HG03135 (cell line): ENCODE measurements around the gene ITIH4.

ENCODE experiments used
- ATAC-seq: cut with Tn5 transposase; IDR thresholded peaks from one replicate; pipeline ENCODE4 v1.9.1; 2021; ENCODE audit warnings: mild to moderate bottlenecking, moderate library complexity; ENCODE audit not compliant: unreplicated experiment

The ITIH4 gene

GRCh38 chr3:52834871-52835501 is 4.5 kb upstream of the ITIH4 start, which contains the start of gene MUSTN1:
TSS of gene MUSTN1 (minus strand) at chr3:52835019. CDS start at chr3:52834948, 71 bp downstream.
- no peak for ATAC-seq

- ATAC-seq = no peak
These were observed 2.7 kb upstream of the ITIH4 start for GRCh38 chr3:52833202-52833601.

GRCh38 chr3:52831500-52832301 is 1.2 kb upstream of the ITIH4 start:
- ATAC-seq = no peak

- ATAC-seq = no peak
These were observed 487 bp downstream of the ITIH4 start for GRCh38 chr3:52829906-52830463.

GRCh38 chr3:52829482-52829881 is 990 bp downstream of the ITIH4 start:
- no peak for ATAC-seq

- no peak for ATAC-seq
These were observed 2.6 kb downstream of the ITIH4 start for GRCh38 chr3:52827866-52828376.

- ATAC-seq = no peak
These were observed 3.0 kb downstream of the ITIH4 start for GRCh38 chr3:52827441-52827840.

- ATAC-seq = no peak
These were observed 6.4 kb downstream of the ITIH4 start for GRCh38 chr3:52824037-52824436.

- no peak for ATAC-seq
These were observed 8.1 kb downstream of the ITIH4 start for GRCh38 chr3:52822363-52822762.

- ATAC-seq = no peak
These were observed 9.7 kb downstream of the ITIH4 start for GRCh38 chr3:52820736-52821135.

- ATAC-seq = no peak
These were observed 10.5 kb downstream of the ITIH4 start for GRCh38 chr3:52819936-52820335.

- ATAC-seq = no peak
These were observed 12.6 kb downstream of the ITIH4 start for GRCh38 chr3:52817860-52818259.

GRCh38 chr3:52817221-52817620 is 13.3 kb downstream of the ITIH4 start:
- no peak for ATAC-seq

- ATAC-seq = no peak
These were observed 13.8 kb downstream of the ITIH4 start for GRCh38 chr3:52816654-52817053.

GRCh38 chr3:52816199-52816598 is 14.3 kb downstream of the ITIH4 start:
- ATAC-seq = no peak

GRCh38 chr3:52813810-52814209 is 16.7 kb downstream of the ITIH4 start:
- ATAC-seq = no peak

- ATAC-seq = no peak
These were observed 18.9 kb downstream of the ITIH4 start for GRCh38 chr3:52811452-52812011.

GRCh38 chr3:52810923-52811322 is 19.5 kb downstream of the ITIH4 start:
- ATAC-seq = no peak

GRCh38 chr3:52809662-52810377 is 20.7 kb downstream of the ITIH4 start:
- no peak for ATAC-seq

GRCh38 chr3:52809149-52809548 is 21.3 kb downstream of the ITIH4 start:
- no peak for ATAC-seq
